GM12875 (cell line): ENCODE data around the gene USP10.
"Not testable (repeated sequence)": the region's sequence is repeated elsewhere in the genome, so short reads cannot be mapped to it uniquely, and the experiment has no call there.

Experiments
- H3K4me3 ChIP-seq: one replicate; pipeline ENCODE4 v1.5.1; 2011; ENCODE audit warnings: low read depth, low read length, control low read depth
- CTCF ChIP-seq: IDR thresholded peaks from 2 replicates; pipeline ENCODE4 v1.5.1; 2011; ENCODE audit warnings: low read depth, mild to moderate bottlenecking, control low read depth, inconsistent platforms, low read length, moderate library complexity, borderline replicate concordance; ENCODE audit not compliant: insufficient read depth

The USP10 gene

GRCh38 chr16:84680843-84681629 lies 18.8 kb upstream of the USP10 start:
- no peak for TF ChIP-seq CTCF
- H3K4me3 ChIP-seq = no peak overlapping the region

GRCh38 chr16:84683691-84684591 lies 15.9 kb upstream of the USP10 start:
- H3K4me3 ChIP-seq = no peak overlapping the region
- TF ChIP-seq CTCF = no peak

GRCh38 chr16:84684592-84684965 lies 15.2 kb upstream of the USP10 start:
- no peak for TF ChIP-seq CTCF
- H3K4me3 ChIP-seq = no peak overlapping the region

- TF ChIP-seq CTCF = no peak
- H3K4me3 ChIP-seq = no peak overlapping the region
These were observed 14.6 kb upstream of the USP10 start for GRCh38 chr16:84685210-84685609.

- TF ChIP-seq CTCF = no peak
- H3K4me3 ChIP-seq = no peak overlapping the region
These were observed 13.0 kb upstream of the USP10 start for GRCh38 chr16:84686707-84687298.

GRCh38 chr16:84687715-84688114 lies 12.1 kb upstream of the USP10 start:
- TF ChIP-seq CTCF = no peak

GRCh38 chr16:84688163-84688562 lies 11.6 kb upstream of the USP10 start:
- H3K4me3 ChIP-seq = not testable (repeated sequence)

More at GRCh38 chr16:84687715-84688114, 12.1 kb upstream of the USP10 start:
- no peak overlapping the region for H3K4me3 ChIP-seq
